Measurements from ENCODE around the gene HNRNPUL1.

DNA sequence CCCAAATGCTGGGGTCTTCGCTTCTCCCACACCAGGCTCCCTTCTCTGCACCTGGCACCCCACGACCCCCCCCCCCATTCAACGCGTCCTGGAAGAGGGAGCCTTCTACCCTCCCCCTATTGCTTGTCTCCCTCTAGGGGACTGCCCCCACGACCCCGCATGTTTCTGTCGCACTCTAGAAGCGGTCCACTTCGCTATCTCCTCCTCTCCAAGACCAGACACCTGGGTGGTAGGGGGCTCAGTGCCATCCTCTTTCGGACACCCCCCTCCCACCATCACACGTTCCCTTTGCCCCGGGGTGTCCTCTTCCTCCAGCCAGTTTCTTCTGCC lies 88.1 kb downstream of the HNRNPUL1 start:
- TF ChIP-seq, protein P1, sequence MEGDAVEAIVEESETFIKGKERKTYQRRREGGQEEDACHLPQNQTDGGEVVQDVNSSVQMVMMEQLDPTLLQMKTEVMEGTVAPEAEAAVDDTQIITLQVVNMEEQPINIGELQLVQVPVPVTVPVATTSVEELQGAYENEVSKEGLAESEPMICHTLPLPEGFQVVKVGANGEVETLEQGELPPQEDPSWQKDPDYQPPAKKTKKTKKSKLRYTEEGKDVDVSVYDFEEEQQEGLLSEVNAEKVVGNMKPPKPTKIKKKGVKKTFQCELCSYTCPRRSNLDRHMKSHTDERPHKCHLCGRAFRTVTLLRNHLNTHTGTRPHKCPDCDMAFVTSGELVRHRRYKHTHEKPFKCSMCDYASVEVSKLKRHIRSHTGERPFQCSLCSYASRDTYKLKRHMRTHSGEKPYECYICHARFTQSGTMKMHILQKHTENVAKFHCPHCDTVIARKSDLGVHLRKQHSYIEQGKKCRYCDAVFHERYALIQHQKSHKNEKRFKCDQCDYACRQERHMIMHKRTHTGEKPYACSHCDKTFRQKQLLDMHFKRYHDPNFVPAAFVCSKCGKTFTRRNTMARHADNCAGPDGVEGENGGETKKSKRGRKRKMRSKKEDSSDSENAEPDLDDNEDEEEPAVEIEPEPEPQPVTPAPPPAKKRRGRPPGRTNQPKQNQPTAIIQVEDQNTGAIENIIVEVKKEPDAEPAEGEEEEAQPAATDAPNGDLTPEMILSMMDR (IDR thresholded peaks at IDR 0.05), result no peak
- TF ChIP-seq EZH2phosphoT487 (IDR thresholded peaks at IDR 0.05), result no peak
